Measurements from ENCODE around the gene KLKB1. TPM values are rescaled to one million over a fixed set of nuclear protein-coding genes. Genes with fewer than 3 reads are reported as not detected.

The KLKB1 gene
- total and polyA plus RNA-seq, 2 donors (not counting 1 experiment from before 2014, with no cell fraction given): 0.44 to 1.0 TPM

DNA sequence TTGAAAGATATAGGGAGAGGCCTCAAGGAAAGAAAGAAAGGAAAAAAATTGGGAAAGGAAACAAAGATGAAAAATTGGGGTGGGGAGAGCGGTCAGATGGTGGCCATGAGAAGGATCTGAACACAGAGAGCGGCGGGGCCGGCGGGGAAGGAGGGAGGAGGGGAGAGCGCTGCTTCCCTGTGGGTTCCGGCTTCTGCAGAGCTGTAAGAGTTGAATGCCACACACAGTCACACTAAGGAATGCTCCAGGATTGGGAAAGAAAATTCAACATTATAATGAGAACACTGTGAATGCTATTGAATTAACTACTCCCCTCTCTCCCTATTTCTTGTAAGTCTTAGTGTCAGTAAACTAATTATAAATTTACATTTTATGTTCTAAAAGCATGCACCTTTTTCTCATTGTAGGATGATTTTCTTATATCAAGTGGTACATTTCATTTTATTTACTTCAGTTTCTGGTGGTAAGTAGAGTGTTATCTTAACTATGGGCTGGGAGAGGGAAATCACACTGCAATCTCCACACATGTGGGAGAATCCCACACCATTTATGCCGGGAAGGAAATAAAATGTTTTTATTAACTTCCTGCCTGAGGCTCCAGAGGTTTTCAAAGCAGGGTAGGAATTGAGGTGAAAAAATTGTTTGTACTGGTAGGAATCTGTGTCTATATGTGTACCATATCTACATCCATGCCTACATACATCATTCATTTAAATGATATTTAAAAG lies 39.6 kb downstream of the KLKB1 start:
- POLR2A ChIA-PET: no interaction called here
- Mint-ChIP-seq H3K4me1 (no peaks in the 10 kb centered on the region), H3K27me3 (peaks cover 17% of the 10 kb centered on the region), H3K27ac (no peak overlapping the region), H3K9me3 (ENCODE audit: insufficient read depth) (no peaks in the 10 kb centered on the region), H3K4me3 (no peak overlapping the region)
- TF ChIP-seq EZH2 (IDR thresholded peaks at IDR 0.05; ENCODE audit: borderline replicate concordance, insufficient read depth, low read depth, low read length, poor library complexity, severe bottlenecking): no peak
- no peak for TF ChIP-seq CTCF (IDR thresholded peaks at IDR 0.05)
- CTCF ChIA-PET: no interaction called here
- Histone ChIP-seq H4K20me1 (ENCODE audit: control insufficient read depth, insufficient read depth, low read length, poor library complexity, severe bottlenecking) (no peaks in the 10 kb centered on the region), H3K36me3 (replicated peaks in 1 of 2; ENCODE audit: control extremely low read depth in 1 of 2, control insufficient read depth in 1 of 2, extremely low read depth in 1 of 2, insufficient read depth in 2 of 2, low read length in 1 of 2) (no peaks in the 10 kb centered on the region), H3K9me3 (ENCODE audit: control extremely low read depth in 1 of 3, control insufficient read depth in 2 of 3, insufficient read depth in 1 of 3, low read length in 2 of 3) (no peaks in the 10 kb centered on the region), H3K27ac (ENCODE audit: low read length in 2 of 2) (no peak overlapping the region), H3K79me2 (ENCODE audit: control insufficient read depth, insufficient read depth, low read length) (no peaks in the 10 kb centered on the region), H3K9ac (ENCODE audit: low read length) (no peak overlapping the region), H2AFZ (ENCODE audit: insufficient read depth, low read depth, low read length, poor library complexity, severe bottlenecking) (no peak overlapping the region), H3K4me2 (replicated peaks; ENCODE audit: low read depth, low read length, poor library complexity, severe bottlenecking) (no peak overlapping the region), H3K27me3 (replicated peaks in 1 of 4; ENCODE audit: control extremely low read depth in 1 of 4, control insufficient read depth in 3 of 4, insufficient read depth in 4 of 4, low read length in 3 of 4) (peaks cover 0 to 4% (median 4%) of the 10 kb centered on the region in 4 experiments), H3K4me1 (ENCODE audit: control insufficient read depth in 2 of 2, insufficient read depth in 2 of 2, low read length in 2 of 2) (no peaks in the 10 kb centered on the region), H3K4me3 (ENCODE audit: control extremely low read depth in 1 of 5, extremely low read depth in 1 of 5, insufficient read depth in 1 of 5, low read depth in 2 of 5, low read length in 4 of 5) (no peak overlapping the region)
- 25% methylated on average over 1 of the region's 8 CpGs for WGBS (ENCODE audit: insufficient coverage)
- intact Hi-C loops (cut with micrococcal nuclease): no loop called here
- DNase-seq: no peak
- no peak for ATAC-seq (ENCODE audit: low read depth)

GRCh38 chr4:186271081-186271678 lies 43.9 kb downstream of the KLKB1 start:
- ATAC-seq (ENCODE audit: low read depth): no peak
- no peak overlapping the region for H3K27ac Mint-ChIP-seq
- CTCF ChIA-PET: no interaction called here

More at GRCh38 chr4:186271081-186271678, 43.9 kb downstream of the KLKB1 start:
- H3K79me2 ChIP-seq (ENCODE audit: control insufficient read depth, insufficient read depth, low read length): no peaks in the 10 kb centered on the region
- no peaks in the 10 kb centered on the region for H4K20me1 ChIP-seq (ENCODE audit: control insufficient read depth, insufficient read depth, low read length, poor library complexity, severe bottlenecking)
- intact Hi-C loops (cut with micrococcal nuclease): no loop called here
- H3K36me3 ChIP-seq (replicated peaks in 1 of 2; ENCODE audit: control extremely low read depth in 1 of 2, control insufficient read depth in 1 of 2, extremely low read depth in 1 of 2, insufficient read depth in 2 of 2, low read length in 1 of 2): no peaks in the 10 kb centered on the region
- H3K9ac ChIP-seq (ENCODE audit: low read length): no peak overlapping the region
- H3K4me1 ChIP-seq (ENCODE audit: control insufficient read depth in 2 of 2, insufficient read depth in 2 of 2, low read length in 2 of 2): no peaks in the 10 kb centered on the region
- H3K9me3 Mint-ChIP-seq (ENCODE audit: insufficient read depth): no peaks in the 10 kb centered on the region
- H3K9me3 ChIP-seq (ENCODE audit: control extremely low read depth in 1 of 3, control insufficient read depth in 2 of 3, insufficient read depth in 1 of 3, low read length in 2 of 3): no peaks in the 10 kb centered on the region
- POLR2A ChIA-PET: no interaction called here
- no peak for DNase-seq
- H3K4me1 Mint-ChIP-seq: no peaks in the 10 kb centered on the region
- 85% methylated on average over 5 of the region's 9 CpGs for WGBS (ENCODE audit: insufficient coverage)
- no peak overlapping the region for H3K4me3 Mint-ChIP-seq
- H3K27me3 ChIP-seq (replicated peaks in 1 of 4; ENCODE audit: control extremely low read depth in 1 of 4, control insufficient read depth in 3 of 4, insufficient read depth in 4 of 4, low read length in 3 of 4): peaks cover 0 to 4% (median 2%) of the 10 kb centered on the region in 4 experiments
- peaks cover 17% of the 10 kb centered on the region for H3K27me3 Mint-ChIP-seq
- H3K4me3 ChIP-seq (ENCODE audit: control extremely low read depth in 1 of 5, extremely low read depth in 1 of 5, insufficient read depth in 1 of 5, low read depth in 2 of 5, low read length in 4 of 5): no peak overlapping the region
- no peak overlapping the region for H2AFZ ChIP-seq (ENCODE audit: insufficient read depth, low read depth, low read length, poor library complexity, severe bottlenecking)
- TF ChIP-seq EZH2 (IDR thresholded peaks at IDR 0.05; ENCODE audit: borderline replicate concordance, insufficient read depth, low read depth, low read length, poor library complexity, severe bottlenecking) (no peak), CTCF (IDR thresholded peaks at IDR 0.05) (no peak)
- no peak overlapping the region for H3K27ac ChIP-seq (ENCODE audit: low read length in 2 of 2)
- no peak overlapping the region for H3K4me2 ChIP-seq (replicated peaks; ENCODE audit: low read depth, low read length, poor library complexity, severe bottlenecking)

All from B cell (primary cell).